ENCODE data around the gene REEP3. TPM values are rescaled to one million over a fixed set of nuclear protein-coding genes. Genes with fewer than 3 reads are reported as not detected.

The REEP3 gene
- polyA plus RNA-seq, 1 donor = 49.1 TPM

DNA sequence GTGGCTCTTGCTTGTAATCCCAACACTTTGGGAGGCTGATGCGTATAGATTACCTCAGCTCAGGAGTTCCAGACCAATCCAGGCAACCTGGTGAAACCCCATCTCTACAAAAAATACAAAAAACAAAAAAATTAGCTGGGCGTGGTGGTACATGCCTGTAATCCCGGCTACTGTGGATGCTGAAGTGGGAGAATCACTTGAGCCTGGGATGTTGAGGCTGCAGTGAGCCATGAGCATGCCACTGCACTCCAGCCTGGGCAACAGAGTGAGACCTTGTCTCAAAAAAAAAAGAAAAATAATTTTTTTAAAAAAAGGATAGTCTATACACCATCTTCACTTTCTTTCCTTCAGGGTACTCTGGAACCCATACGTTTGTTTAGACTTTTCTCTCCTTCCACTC, 6.2 kb downstream of the REEP3 start:
- WGBS (ENCODE audit: insufficient coverage, low lambda C conversion rate) = 86% methylated on average over 1 of the region's 4 CpGs
- no peaks in the 10 kb centered on the region for H3K27me3 ChIP-seq (ENCODE audit: control insufficient read depth, insufficient read depth, low read length)
- DNase-seq = no peak
- H3K4me3 ChIP-seq (ENCODE audit: low read length) = no peak overlapping the region
- H3K4me1 ChIP-seq (ENCODE audit: control insufficient read depth, insufficient read depth, low read length) = peaks cover 9% of the 10 kb centered on the region
- H3K27ac ChIP-seq (ENCODE audit: low read length) = no peak overlapping the region
- H3K36me3 ChIP-seq (ENCODE audit: control insufficient read depth, insufficient read depth, low read length) = peaks cover 8% of the 10 kb centered on the region
- H3K9me3 ChIP-seq (ENCODE audit: control insufficient read depth, low read depth, low read length) = no peaks in the 10 kb centered on the region

GRCh38 chr10:63528084-63528744, 7.0 kb downstream of the REEP3 start:
- H3K27me3 ChIP-seq (ENCODE audit: control insufficient read depth, insufficient read depth, low read length) = no peaks in the 10 kb centered on the region
- no peak overlapping the region for H3K27ac ChIP-seq (ENCODE audit: low read length)
- no peak for DNase-seq
- H3K9me3 ChIP-seq (ENCODE audit: control insufficient read depth, low read depth, low read length) = no peaks in the 10 kb centered on the region
- 80% methylated on average over 1 of the region's 5 CpGs for WGBS (ENCODE audit: insufficient coverage, low lambda C conversion rate)
- peaks cover 8% of the 10 kb centered on the region for H3K36me3 ChIP-seq (ENCODE audit: control insufficient read depth, insufficient read depth, low read length)
- peaks cover 7% of the 10 kb centered on the region for H3K4me1 ChIP-seq (ENCODE audit: control insufficient read depth, insufficient read depth, low read length)
- no peak overlapping the region for H3K4me3 ChIP-seq (ENCODE audit: low read length)

DNA sequence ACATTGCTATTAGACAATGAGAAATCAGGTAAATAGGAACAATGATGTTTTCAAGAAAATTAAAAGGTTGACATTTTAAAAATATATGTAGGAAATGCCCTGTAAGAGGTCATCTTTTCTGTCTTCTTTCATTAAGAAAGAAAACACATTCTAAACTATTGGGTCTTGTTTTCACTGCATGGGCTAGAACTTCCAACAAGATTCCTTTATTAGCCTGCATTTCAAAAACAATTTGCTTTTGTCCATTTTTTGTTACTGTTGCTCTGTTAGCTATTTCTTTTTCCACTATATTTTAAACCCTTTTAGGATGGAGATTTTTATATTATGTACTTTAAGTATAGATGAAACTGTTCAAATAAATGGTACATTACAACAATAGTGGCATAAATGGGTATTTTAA, 9.2 kb downstream of the REEP3 start:
- Histone ChIP-seq H3K9me3 (ENCODE audit: control insufficient read depth, low read depth, low read length) (no peaks in the 10 kb centered on the region), H3K36me3 (ENCODE audit: control insufficient read depth, insufficient read depth, low read length) (peaks cover 8% of the 10 kb centered on the region), H3K4me3 (ENCODE audit: low read length) (no peak overlapping the region), H3K4me1 (ENCODE audit: control insufficient read depth, insufficient read depth, low read length) (no peaks in the 10 kb centered on the region), H3K27me3 (ENCODE audit: control insufficient read depth, insufficient read depth, low read length) (no peaks in the 10 kb centered on the region), H3K27ac (ENCODE audit: low read length) (no peak overlapping the region)
- DNase-seq = no peak

DNA sequence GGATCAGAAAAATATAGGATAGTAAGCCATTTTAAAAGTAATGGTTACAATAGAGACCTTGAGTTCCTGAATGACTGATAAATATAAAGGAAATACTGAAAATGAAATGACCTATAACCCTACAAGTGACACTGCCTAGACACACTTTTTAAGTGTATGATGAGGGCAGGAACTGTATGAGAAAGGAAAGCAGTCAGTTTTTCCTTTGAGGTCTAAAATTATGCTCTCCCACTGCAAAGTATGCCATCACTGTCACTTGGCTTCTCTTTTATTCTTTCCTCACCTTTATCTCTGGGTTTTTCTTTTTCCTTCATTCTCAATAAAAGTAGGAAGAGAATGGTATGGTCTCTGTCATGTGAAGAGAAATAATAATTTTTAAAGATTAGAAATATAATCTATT, 13.5 kb downstream of the REEP3 start:
- Histone ChIP-seq H3K4me3 (ENCODE audit: low read length) (no peak overlapping the region), H3K4me1 (ENCODE audit: control insufficient read depth, insufficient read depth, low read length) (no peaks in the 10 kb centered on the region), H3K27ac (ENCODE audit: low read length) (no peak overlapping the region), H3K36me3 (ENCODE audit: control insufficient read depth, insufficient read depth, low read length) (no peaks in the 10 kb centered on the region), H3K9me3 (ENCODE audit: control insufficient read depth, low read depth, low read length) (no peaks in the 10 kb centered on the region), H3K27me3 (ENCODE audit: control insufficient read depth, insufficient read depth, low read length) (no peaks in the 10 kb centered on the region)
- no peak for DNase-seq

- Histone ChIP-seq H3K27me3 (ENCODE audit: control insufficient read depth, insufficient read depth, low read length) (no peaks in the 10 kb centered on the region), H3K27ac (ENCODE audit: low read length) (no peak overlapping the region), H3K4me1 (ENCODE audit: control insufficient read depth, insufficient read depth, low read length) (no peaks in the 10 kb centered on the region), H3K36me3 (ENCODE audit: control insufficient read depth, insufficient read depth, low read length) (no peaks in the 10 kb centered on the region), H3K4me3 (ENCODE audit: low read length) (no peak overlapping the region), H3K9me3 (ENCODE audit: control insufficient read depth, low read depth, low read length) (no peaks in the 10 kb centered on the region)
- no peak for DNase-seq
Measured at GRCh38 chr10:63536698-63537097, 15.5 kb downstream of the REEP3 start.

DNA sequence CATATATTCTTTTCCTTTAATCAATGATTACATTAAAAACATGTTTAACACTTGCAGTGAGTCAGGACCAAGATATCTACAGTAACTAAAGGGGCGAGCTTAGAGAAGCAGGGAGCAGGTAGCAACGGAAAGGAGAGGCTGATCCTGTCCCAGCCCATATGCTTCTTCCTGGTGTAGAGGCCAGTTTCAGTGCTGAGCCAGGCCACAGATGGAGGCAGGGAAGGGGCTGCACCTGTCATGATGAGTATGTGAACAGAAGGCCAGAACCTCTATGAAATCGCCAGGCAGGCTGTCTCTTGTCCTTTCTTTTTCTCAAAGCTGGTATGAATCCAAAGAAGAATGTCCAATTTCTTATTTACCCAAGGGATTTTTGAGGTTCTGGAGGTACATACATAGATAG, 16.3 kb downstream of the REEP3 start:
- H3K4me1 ChIP-seq (ENCODE audit: control insufficient read depth, insufficient read depth, low read length) = peaks cover 7% of the 10 kb centered on the region
- no peak for DNase-seq
- H3K36me3 ChIP-seq (ENCODE audit: control insufficient read depth, insufficient read depth, low read length) = no peaks in the 10 kb centered on the region
- H3K27me3 ChIP-seq (ENCODE audit: control insufficient read depth, insufficient read depth, low read length) = no peaks in the 10 kb centered on the region
- no peak overlapping the region for H3K4me3 ChIP-seq (ENCODE audit: low read length)
- H3K9me3 ChIP-seq (ENCODE audit: control insufficient read depth, low read depth, low read length) = no peaks in the 10 kb centered on the region
- WGBS (ENCODE audit: insufficient coverage, low lambda C conversion rate) = no CpG with 5 or more reads among the region's 3 CpGs
- H3K27ac ChIP-seq (ENCODE audit: low read length) = no peak overlapping the region

DNA sequence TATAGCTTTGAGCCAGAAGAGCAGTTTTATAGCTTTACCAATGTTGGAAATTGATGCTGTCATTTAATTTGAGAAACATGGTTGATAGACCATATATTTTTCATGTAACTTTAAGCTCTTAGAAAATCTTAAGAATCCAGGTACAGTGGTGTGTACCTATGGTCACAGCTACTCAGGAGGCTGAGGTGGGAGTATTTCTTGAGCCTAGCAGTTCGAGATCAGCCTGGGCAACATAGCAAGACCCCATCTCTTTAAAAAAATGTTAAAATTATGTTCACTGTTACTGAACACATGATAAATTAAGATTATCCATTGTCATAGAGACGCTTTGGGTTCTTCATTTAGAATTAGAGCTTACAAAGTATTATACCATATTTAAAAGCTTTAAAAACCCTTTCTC, 18.2 kb downstream of the REEP3 start:
- no peak overlapping the region for H3K4me3 ChIP-seq (ENCODE audit: low read length)
- no peaks in the 10 kb centered on the region for H3K36me3 ChIP-seq (ENCODE audit: control insufficient read depth, insufficient read depth, low read length)
- H3K27me3 ChIP-seq (ENCODE audit: control insufficient read depth, insufficient read depth, low read length) = no peaks in the 10 kb centered on the region
- DNase-seq = no peak
- no peak overlapping the region for H3K27ac ChIP-seq (ENCODE audit: low read length)
- no peaks in the 10 kb centered on the region for H3K9me3 ChIP-seq (ENCODE audit: control insufficient read depth, low read depth, low read length)
- no CpG with 5 or more reads among the region's 2 CpGs for WGBS (ENCODE audit: insufficient coverage, low lambda C conversion rate)
- peaks cover 10% of the 10 kb centered on the region for H3K4me1 ChIP-seq (ENCODE audit: control insufficient read depth, insufficient read depth, low read length)

GRCh38 chr10:63539994-63540393, 18.8 kb downstream of the REEP3 start:
- WGBS (ENCODE audit: insufficient coverage, low lambda C conversion rate) = no CpG with 5 or more reads among the region's 1 CpG
- H3K4me1 ChIP-seq (ENCODE audit: control insufficient read depth, insufficient read depth, low read length) = peaks cover 14% of the 10 kb centered on the region
- no peak for DNase-seq

GRCh38 chr10:63542835-63543575, 21.8 kb downstream of the REEP3 start:
- H3K27ac ChIP-seq (ENCODE audit: low read length) = no peak overlapping the region
- no CpG with 5 or more reads among the region's 5 CpGs for WGBS (ENCODE audit: insufficient coverage, low lambda C conversion rate)
- DNase-seq = peak; percentile 43 to 69

More at GRCh38 chr10:63539994-63540393, 18.8 kb downstream of the REEP3 start:
- H3K9me3 ChIP-seq (ENCODE audit: control insufficient read depth, low read depth, low read length) = no peaks in the 10 kb centered on the region
- no peak overlapping the region for H3K4me3 ChIP-seq (ENCODE audit: low read length)
- H3K36me3 ChIP-seq (ENCODE audit: control insufficient read depth, insufficient read depth, low read length) = no peaks in the 10 kb centered on the region
- H3K27ac ChIP-seq (ENCODE audit: low read length) = no peak overlapping the region
- no peaks in the 10 kb centered on the region for H3K27me3 ChIP-seq (ENCODE audit: control insufficient read depth, insufficient read depth, low read length)

GRCh38 chr10:63543576-63543962, 22.4 kb downstream of the REEP3 start:
- WGBS (ENCODE audit: insufficient coverage, low lambda C conversion rate) = 97% methylated on average over 5 of the region's 7 CpGs
- Histone ChIP-seq H3K4me3 (ENCODE audit: low read length) (no peak overlapping the region), H3K4me1 (ENCODE audit: control insufficient read depth, insufficient read depth, low read length) (peaks cover 14% of the 10 kb centered on the region), H3K27ac (ENCODE audit: low read length) (no peak overlapping the region), H3K36me3 (ENCODE audit: control insufficient read depth, insufficient read depth, low read length) (no peaks in the 10 kb centered on the region), H3K9me3 (ENCODE audit: control insufficient read depth, low read depth, low read length) (no peaks in the 10 kb centered on the region), H3K27me3 (ENCODE audit: control insufficient read depth, insufficient read depth, low read length) (no peaks in the 10 kb centered on the region)
- no peak for DNase-seq

More at GRCh38 chr10:63542835-63543575, 21.8 kb downstream of the REEP3 start:
- Histone ChIP-seq H3K36me3 (ENCODE audit: control insufficient read depth, insufficient read depth, low read length) (no peaks in the 10 kb centered on the region), H3K9me3 (ENCODE audit: control insufficient read depth, low read depth, low read length) (no peaks in the 10 kb centered on the region), H3K4me3 (ENCODE audit: low read length) (no peak overlapping the region), H3K4me1 (ENCODE audit: control insufficient read depth, insufficient read depth, low read length) (peaks cover 14% of the 10 kb centered on the region), H3K27me3 (ENCODE audit: control insufficient read depth, insufficient read depth, low read length) (no peaks in the 10 kb centered on the region)

- Histone ChIP-seq H3K4me3 (ENCODE audit: low read length) (no peak overlapping the region), H3K36me3 (ENCODE audit: control insufficient read depth, insufficient read depth, low read length) (no peaks in the 10 kb centered on the region), H3K4me1 (ENCODE audit: control insufficient read depth, insufficient read depth, low read length) (peaks cover 14% of the 10 kb centered on the region), H3K9me3 (ENCODE audit: control insufficient read depth, low read depth, low read length) (no peaks in the 10 kb centered on the region), H3K27me3 (ENCODE audit: control insufficient read depth, insufficient read depth, low read length) (no peaks in the 10 kb centered on the region), H3K27ac (ENCODE audit: low read length) (no peak overlapping the region)
- DNase-seq = no peak
- WGBS (ENCODE audit: insufficient coverage, low lambda C conversion rate) = 38% methylated on average over 1 of the region's 1 CpG
Measured at GRCh38 chr10:63544418-63544817, 23.2 kb downstream of the REEP3 start.
